ENCODE data around the gene TAS2R40. TPM values are rescaled to one million over a fixed set of nuclear protein-coding genes. Genes with fewer than 3 reads are reported as not detected.

TAS2R40 gene
- total RNA-seq, 1 experiment from 2014 or later, result not detected

GRCh38 chr7:143233816-143234532 is 12.1 kb downstream of the TAS2R40 start:
- BruUV-seq (replicated peaks), result no TSS peak
- Histone ChIP-seq H3K36me3 (ENCODE audit: control insufficient read depth, insufficient read depth, low read length) (no peaks in the 10 kb centered on the region), H3K27me3 (ENCODE audit: control insufficient read depth, insufficient read depth, low read length) (no peaks in the 10 kb centered on the region), H3K27ac (ENCODE audit: low read length) (no peak overlapping the region), H3K4me3 (ENCODE audit: low read depth in 2 of 2, low read length in 2 of 2) (no peak overlapping the region), H3K9me3 (ENCODE audit: control insufficient read depth, insufficient read depth, low read depth, low read length) (no peaks in the 10 kb centered on the region), H3K4me1 (ENCODE audit: control insufficient read depth, insufficient read depth, low read length) (no peaks in the 10 kb centered on the region)
- ATAC-seq (no peak), DNase-seq (ENCODE audit: low read depth, low spot score) (no peak)
- in situ Hi-C loops (cut with HindIII; ENCODE audit: low pct_unique_long_range_greater_than_20kb, low sequenced_read_pairs) (no loop called here), intact Hi-C loops (cut with micrococcal nuclease; ENCODE audit: unreplicated experiment) (no loop called here)
- CTCF ChIA-PET, result no interaction called here
- POLR2A ChIA-PET, result no interaction called here
- no peak for TF ChIP-seq CTCF (IDR thresholded peaks at IDR 0.05)
- TF ChIP-seq SIN3A (IDR thresholded peaks at IDR 0.05; ENCODE audit: borderline replicate concordance, insufficient read depth, low read depth, low read length), result no peak
- no peak for TF ChIP-seq POLR2AphosphoS5 (IDR thresholded peaks at IDR 0.05; ENCODE audit: low read depth, low read length)
- TF ChIP-seq TCF7L2 (IDR thresholded peaks at IDR 0.05; ENCODE audit: low read depth, low read length), result no peak
- no peak for TF ChIP-seq REST (IDR thresholded peaks at IDR 0.05; ENCODE audit: insufficient read depth in 1 of 2, low read depth in 2 of 2, low read length in 1 of 2)

GRCh38 chr7:143234533-143234875 is 12.7 kb downstream of the TAS2R40 start:
- intact Hi-C loops (cut with micrococcal nuclease; ENCODE audit: unreplicated experiment), result no loop called here
- Histone ChIP-seq H3K36me3 (ENCODE audit: control insufficient read depth, insufficient read depth, low read length) (no peaks in the 10 kb centered on the region), H3K4me3 (ENCODE audit: low read depth in 2 of 2, low read length in 2 of 2) (no peak overlapping the region), H3K4me1 (ENCODE audit: control insufficient read depth, insufficient read depth, low read length) (no peaks in the 10 kb centered on the region), H3K27me3 (ENCODE audit: control insufficient read depth, insufficient read depth, low read length) (no peaks in the 10 kb centered on the region), H3K9me3 (ENCODE audit: control insufficient read depth, insufficient read depth, low read depth, low read length) (no peaks in the 10 kb centered on the region), H3K27ac (ENCODE audit: low read length) (no peak overlapping the region)
- in situ Hi-C loops (cut with HindIII; ENCODE audit: low pct_unique_long_range_greater_than_20kb, low sequenced_read_pairs), result no loop called here
- ATAC-seq, result no peak
- no peak for DNase-seq (ENCODE audit: low read depth, low spot score)
- POLR2A ChIA-PET, result no interaction called here
- CTCF ChIA-PET, result no interaction called here
- no peak for TF ChIP-seq POLR2AphosphoS5 (IDR thresholded peaks at IDR 0.05; ENCODE audit: low read depth, low read length)
- TF ChIP-seq CTCF (IDR thresholded peaks at IDR 0.05), result no peak
- TF ChIP-seq TCF7L2 (IDR thresholded peaks at IDR 0.05; ENCODE audit: low read depth, low read length), result no peak
- TF ChIP-seq REST (IDR thresholded peaks at IDR 0.05; ENCODE audit: insufficient read depth in 1 of 2, low read depth in 2 of 2, low read length in 1 of 2), result no peak
- TF ChIP-seq SIN3A (IDR thresholded peaks at IDR 0.05; ENCODE audit: borderline replicate concordance, insufficient read depth, low read depth, low read length), result no peak
- no TSS peak for BruUV-seq (replicated peaks)
